ENCODE measurements around the gene ARHGEF19. TPM values are rescaled to one million over a fixed set of nuclear protein-coding genes. Genes with fewer than 3 reads are reported as not detected.

The ARHGEF19 gene
- total and polyA plus RNA-seq, 9 of the 15 experiments (the other 6 are each of a cell fraction or from before 2014, with no cell fraction given) = 0.73 to 21.0 (median 5.2) TPM

DNA sequence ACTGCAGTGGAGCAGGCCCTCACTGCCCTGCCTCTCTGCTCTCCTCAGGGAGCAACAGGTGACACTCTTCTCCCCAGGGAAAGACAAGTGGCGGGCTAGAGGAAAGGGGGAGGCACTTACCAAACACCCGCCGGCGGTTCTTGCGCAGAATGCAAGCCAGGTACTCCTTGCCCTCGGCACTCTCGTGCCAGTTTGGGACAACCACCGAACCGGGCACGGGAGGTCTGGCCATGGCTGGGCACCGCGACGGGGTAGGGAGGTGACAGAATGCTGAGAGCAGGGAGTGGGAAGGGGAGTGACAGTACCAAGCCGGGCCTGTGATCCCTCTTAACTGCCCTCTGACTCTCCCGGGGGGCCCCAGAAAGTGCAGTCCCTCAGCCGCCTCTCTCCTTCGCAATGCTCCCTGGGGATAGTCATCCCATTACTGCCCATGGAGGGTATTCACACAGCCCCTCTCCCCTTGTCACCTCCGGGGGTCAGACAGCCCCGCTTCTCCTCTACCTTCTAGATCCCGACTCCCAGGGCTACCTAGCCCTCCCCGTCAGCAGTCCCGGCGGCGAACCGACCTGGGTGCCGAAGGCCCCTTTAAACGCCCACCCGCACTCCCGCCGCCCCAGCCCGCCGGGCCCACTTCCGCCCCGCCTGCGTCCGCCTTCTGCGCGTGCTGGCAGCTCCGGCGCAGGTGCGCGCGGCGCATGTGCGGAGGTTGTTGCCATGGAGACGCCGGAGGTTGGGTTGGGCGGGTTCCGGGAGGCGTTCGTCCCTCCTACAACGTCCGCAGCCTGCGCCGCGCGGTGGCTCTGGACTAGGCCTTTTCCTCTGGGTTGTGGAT is 24.3 kb upstream of the ARHGEF19 start, which contains the start of gene CPLANE2 (continued):
- TF ChIP-seq MEIS2 (IDR thresholded peaks at IDR 0.05; ENCODE audit: partially characterized antibody) (peak; percentile 93), FOXK2 (conservative IDR thresholded peaks at IDR 0.05 in 1 of 2, IDR thresholded peaks at IDR 0.05 in 1 of 2; ENCODE audit: low read depth in 2 of 2) (peak in 1 of 2 experiments; percentile 66; a peak in 1 of 4 replicates), HES1 (IDR thresholded peaks at IDR 0.05; ENCODE audit: low read depth) (no peak), HOXB6 (CRISPR knock-in tag; IDR thresholded peaks at IDR 0.05; ENCODE audit: borderline replicate concordance) (no peak), CREB3 (tag; conservative IDR thresholded peaks at IDR 0.05; ENCODE audit: low read depth) (no peak), EZH2 (IDR thresholded peaks at IDR 0.05; ENCODE audit: borderline replicate concordance, low read depth, low read length) (no peak), KAT8 (IDR thresholded peaks at IDR 0.05; ENCODE audit: low read depth) (no peak), SIN3A (IDR thresholded peaks at IDR 0.05; ENCODE audit: borderline replicate concordance in 2 of 2, control insufficient read depth in 1 of 2, low read depth in 2 of 2, low read length in 2 of 2) (peak; percentile 75 to 98; a peak in 3 of 4 replicates), E2F3 (CRISPR knock-in tag; IDR thresholded peaks at IDR 0.05) (no peak; the same call in 1 of the 2 replicates), ELF4 (CRISPR knock-in tag; IDR thresholded peaks at IDR 0.05) (no peak), CBX2 (IDR thresholded peaks at IDR 0.05; ENCODE audit: insufficient read depth, low read length, poor library complexity, severe bottlenecking) (no peak), FOXA1 (IDR thresholded peaks at IDR 0.05; ENCODE audit: borderline replicate concordance) (no peak), PYGO2 (tag; IDR thresholded peaks at IDR 0.05) (no peak), HEY1 (CRISPR knock-in tag; IDR thresholded peaks at IDR 0.05; ENCODE audit: borderline replicate concordance) (peak; percentile 24; the same call in 1 of the 2 replicates)
- TF ChIP-seq, protein P1, sequence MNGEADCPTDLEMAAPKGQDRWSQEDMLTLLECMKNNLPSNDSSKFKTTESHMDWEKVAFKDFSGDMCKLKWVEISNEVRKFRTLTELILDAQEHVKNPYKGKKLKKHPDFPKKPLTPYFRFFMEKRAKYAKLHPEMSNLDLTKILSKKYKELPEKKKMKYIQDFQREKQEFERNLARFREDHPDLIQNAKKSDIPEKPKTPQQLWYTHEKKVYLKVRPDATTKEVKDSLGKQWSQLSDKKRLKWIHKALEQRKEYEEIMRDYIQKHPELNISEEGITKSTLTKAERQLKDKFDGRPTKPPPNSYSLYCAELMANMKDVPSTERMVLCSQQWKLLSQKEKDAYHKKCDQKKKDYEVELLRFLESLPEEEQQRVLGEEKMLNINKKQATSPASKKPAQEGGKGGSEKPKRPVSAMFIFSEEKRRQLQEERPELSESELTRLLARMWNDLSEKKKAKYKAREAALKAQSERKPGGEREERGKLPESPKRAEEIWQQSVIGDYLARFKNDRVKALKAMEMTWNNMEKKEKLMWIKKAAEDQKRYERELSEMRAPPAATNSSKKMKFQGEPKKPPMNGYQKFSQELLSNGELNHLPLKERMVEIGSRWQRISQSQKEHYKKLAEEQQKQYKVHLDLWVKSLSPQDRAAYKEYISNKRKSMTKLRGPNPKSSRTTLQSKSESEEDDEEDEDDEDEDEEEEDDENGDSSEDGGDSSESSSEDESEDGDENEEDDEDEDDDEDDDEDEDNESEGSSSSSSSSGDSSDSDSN (IDR thresholded peaks at IDR 0.05; ENCODE audit: borderline replicate concordance in 1 of 2, low read depth in 2 of 2, low read length in 2 of 2) = 0 out of 4 replicates have a peak, but pooled peaks of 1 of the 2 experiments have one; percentile 60
- TF ChIP-seq, protein P2, sequence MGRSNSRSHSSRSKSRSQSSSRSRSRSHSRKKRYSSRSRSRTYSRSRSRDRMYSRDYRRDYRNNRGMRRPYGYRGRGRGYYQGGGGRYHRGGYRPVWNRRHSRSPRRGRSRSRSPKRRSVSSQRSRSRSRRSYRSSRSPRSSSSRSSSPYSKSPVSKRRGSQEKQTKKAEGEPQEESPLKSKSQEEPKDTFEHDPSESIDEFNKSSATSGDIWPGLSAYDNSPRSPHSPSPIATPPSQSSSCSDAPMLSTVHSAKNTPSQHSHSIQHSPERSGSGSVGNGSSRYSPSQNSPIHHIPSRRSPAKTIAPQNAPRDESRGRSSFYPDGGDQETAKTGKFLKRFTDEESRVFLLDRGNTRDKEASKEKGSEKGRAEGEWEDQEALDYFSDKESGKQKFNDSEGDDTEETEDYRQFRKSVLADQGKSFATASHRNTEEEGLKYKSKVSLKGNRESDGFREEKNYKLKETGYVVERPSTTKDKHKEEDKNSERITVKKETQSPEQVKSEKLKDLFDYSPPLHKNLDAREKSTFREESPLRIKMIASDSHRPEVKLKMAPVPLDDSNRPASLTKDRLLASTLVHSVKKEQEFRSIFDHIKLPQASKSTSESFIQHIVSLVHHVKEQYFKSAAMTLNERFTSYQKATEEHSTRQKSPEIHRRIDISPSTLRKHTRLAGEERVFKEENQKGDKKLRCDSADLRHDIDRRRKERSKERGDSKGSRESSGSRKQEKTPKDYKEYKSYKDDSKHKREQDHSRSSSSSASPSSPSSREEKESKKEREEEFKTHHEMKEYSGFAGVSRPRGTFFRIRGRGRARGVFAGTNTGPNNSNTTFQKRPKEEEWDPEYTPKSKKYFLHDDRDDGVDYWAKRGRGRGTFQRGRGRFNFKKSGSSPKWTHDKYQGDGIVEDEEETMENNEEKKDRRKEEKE (IDR thresholded peaks at IDR 0.05; ENCODE audit: borderline replicate concordance in 1 of 2, control insufficient read depth in 1 of 2, low read depth in 2 of 2, low read length in 1 of 2) = no peak

All from K562 (cell line).